T-helper 2 cell treated with Interferon-gamma antibody and Interleukin-4, amounts not matched to agents 5 μg/mL and 100 μg/mL, for 36 hours (primary cell): Measurements from ENCODE around the gene OSBPL3.

Experiments
- DNase-seq: peaks from one replicate; pipeline ENCODE4 v3.0.0; 2021; ENCODE audit warnings: low spot score
- H3K27ac Mint-ChIP-seq: one replicate; pipeline ENCODE4 v1.8.0; 2021; ENCODE audit warnings: mild to moderate bottlenecking, mixed read lengths
- H3K27me3 Mint-ChIP-seq: one replicate; pipeline ENCODE4 v1.8.0; 2021; ENCODE audit warnings: low read depth, mixed read lengths
- H3K36me3 Mint-ChIP-seq: one replicate; pipeline ENCODE4 v1.8.0; 2021; ENCODE audit warnings: low read depth, mixed read lengths
- H3K4me1 Mint-ChIP-seq: one replicate; pipeline ENCODE4 v1.8.0; 2021; ENCODE audit warnings: low read depth, mixed read lengths
- H3K4me3 Mint-ChIP-seq: one replicate; pipeline ENCODE4 v1.8.0; 2022; ENCODE audit warnings: mild to moderate bottlenecking, moderate library complexity, mixed read lengths
- H3K9me3 Mint-ChIP-seq: one replicate; pipeline ENCODE4 v1.8.0; 2021; ENCODE audit warnings: mixed read lengths

OSBPL3 gene

DNA sequence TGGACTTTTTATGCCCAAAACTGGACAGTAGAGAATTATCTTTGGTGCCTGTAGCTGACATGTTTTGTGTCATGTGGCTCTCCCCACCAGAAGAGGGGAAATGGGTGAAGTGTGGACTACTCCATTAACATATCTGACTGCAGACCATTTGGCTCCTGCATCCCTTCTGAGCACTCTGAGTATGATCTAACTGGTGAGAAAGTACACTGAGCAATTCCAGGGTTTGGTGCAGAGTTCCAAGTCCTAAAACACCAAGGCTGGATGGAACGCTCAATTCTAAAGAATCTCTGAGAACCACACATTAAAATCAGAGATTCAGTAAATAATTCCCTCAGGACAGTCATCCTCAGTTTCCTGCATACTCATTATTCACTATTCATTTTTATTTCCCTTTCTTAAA lies 22.8 kb upstream of the OSBPL3 start:
- Mint-ChIP-seq H3K27ac (no peak overlapping the region), H3K4me1 (no peaks in the 10 kb centered on the region), H3K9me3 (peaks cover 16% of the 10 kb centered on the region), H3K36me3 (peaks cover 8% of the 10 kb centered on the region), H3K27me3 (peaks cover 27% of the 10 kb centered on the region), H3K4me3 (no peak overlapping the region)
- DNase-seq = no peak

DNA sequence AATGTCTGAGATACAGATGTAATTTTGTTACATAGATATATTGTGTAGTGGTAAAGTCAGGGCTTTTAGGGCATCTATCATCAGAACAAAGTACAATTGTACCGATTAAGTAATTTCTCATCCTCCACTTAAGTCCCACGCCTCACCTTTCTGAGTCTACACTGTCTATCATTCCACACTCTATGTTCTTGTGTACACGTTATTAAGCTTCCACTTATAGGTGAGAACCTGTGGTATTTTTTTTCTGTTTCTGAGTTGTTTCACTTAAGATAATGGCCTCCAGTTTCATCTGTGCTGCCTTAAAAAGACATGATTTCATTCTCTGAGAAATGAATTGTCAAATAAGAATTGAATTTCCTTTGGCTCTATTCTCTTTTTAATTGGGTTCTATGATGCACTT lies 15.5 kb upstream of the OSBPL3 start:
- DNase-seq = no peak
- H3K4me3 Mint-ChIP-seq = no peak overlapping the region
- no peaks in the 10 kb centered on the region for H3K4me1 Mint-ChIP-seq
- no peak overlapping the region for H3K27ac Mint-ChIP-seq
- H3K36me3 Mint-ChIP-seq = peaks cover 2% of the 10 kb centered on the region
- peaks cover 10% of the 10 kb centered on the region for H3K9me3 Mint-ChIP-seq
- peaks cover 55% of the 10 kb centered on the region for H3K27me3 Mint-ChIP-seq

DNA sequence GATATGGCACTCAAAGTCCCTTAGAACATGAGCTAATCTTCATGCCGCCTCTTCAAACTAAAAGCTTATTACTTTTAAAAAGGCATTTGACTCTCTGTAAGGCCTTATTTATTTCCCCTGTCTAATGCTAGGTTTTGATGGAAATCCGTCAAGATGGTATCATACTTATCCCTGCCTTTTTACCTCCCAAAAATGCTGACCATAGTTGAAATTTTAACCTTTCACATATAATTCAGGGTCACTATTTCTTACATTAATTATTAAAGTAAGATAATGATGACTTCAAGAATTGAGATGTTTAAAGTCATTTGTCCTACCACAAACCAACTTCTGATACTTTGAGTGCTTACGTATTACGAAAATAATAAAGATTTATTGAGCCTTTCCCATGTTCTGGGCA lies 12.3 kb upstream of the OSBPL3 start:
- Mint-ChIP-seq H3K4me3 (no peak overlapping the region), H3K27ac (no peak overlapping the region), H3K4me1 (no peaks in the 10 kb centered on the region), H3K9me3 (no peaks in the 10 kb centered on the region), H3K36me3 (no peaks in the 10 kb centered on the region), H3K27me3 (peaks cover 40% of the 10 kb centered on the region)
- DNase-seq = no peak

DNA sequence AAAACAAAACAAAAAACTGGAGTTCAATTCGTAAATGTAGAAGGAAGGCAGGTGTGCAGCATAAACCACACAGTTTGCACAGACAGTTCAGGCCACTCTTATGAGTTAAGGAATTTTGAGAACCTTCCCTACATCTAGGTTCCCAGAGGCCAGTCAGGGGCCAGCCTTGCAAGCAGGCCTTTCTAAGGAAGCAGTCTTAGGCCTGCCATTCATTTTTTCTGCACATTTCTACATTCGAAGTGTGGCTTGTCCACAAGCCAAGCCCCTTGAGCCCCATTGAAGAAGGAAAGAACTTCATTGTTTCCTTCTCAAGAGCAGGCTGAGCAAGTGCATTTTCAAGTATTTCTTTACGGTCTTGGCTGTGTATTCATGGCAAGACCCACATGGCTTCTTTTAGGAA lies 11.4 kb upstream of the OSBPL3 start:
- Mint-ChIP-seq H3K4me3 (no peak overlapping the region), H3K27ac (no peak overlapping the region)

DNA sequence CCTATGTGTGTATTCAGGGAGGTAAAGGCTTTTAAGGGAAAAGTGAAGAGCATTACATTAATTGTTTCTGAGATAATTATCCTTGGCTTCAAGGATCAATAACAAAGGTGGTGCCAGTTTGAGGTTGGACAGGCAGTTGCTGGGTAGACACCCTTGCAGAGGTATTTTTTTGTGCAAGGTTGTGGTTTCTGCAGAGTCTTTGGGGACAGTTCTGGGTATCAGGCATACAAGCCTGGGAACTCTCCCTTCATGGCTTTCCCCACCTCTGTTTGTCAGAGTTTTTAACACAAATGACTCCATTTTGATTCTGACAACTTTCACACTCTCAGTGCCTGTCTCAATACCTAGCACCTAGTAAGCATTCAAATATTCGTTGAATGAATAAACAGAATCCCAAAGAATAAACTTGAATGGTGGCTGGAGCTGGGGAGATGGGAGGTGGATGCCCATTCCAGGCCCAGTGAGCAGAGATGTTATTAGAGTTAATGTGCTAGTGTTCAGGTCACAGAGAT lies 7.4 kb upstream of the OSBPL3 start:
- Mint-ChIP-seq H3K9me3 (no peaks in the 10 kb centered on the region), H3K36me3 (no peaks in the 10 kb centered on the region), H3K27me3 (peaks cover 16% of the 10 kb centered on the region), H3K4me1 (peaks cover 10% of the 10 kb centered on the region), H3K4me3 (no peak overlapping the region), H3K27ac (no peak overlapping the region)
- no peak for DNase-seq

More for the DNA sequence above, 11.4 kb upstream of the OSBPL3 start:
- Mint-ChIP-seq H3K36me3 (no peaks in the 10 kb centered on the region), H3K27me3 (peaks cover 33% of the 10 kb centered on the region), H3K4me1 (peaks cover 6% of the 10 kb centered on the region), H3K9me3 (no peaks in the 10 kb centered on the region)
- no peak for DNase-seq

DNA sequence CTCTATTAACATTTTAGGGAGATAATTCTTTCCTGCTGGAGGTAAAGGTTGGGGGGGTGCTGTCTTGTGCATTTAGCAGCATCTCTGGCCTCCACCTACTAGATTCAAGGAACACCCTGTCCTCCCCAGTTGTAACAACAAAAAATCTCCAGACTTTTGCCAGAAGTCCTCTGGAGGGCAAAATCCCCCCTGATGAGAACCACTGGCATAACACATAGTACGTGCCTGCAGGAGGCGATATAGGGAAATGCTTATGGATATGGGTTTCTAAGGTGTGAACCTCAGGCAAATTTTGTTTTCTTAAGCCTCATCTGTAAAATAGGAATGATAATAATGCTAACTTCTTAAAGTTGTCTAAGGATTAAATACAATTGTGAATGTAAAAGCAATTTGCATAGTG lies 2.9 kb upstream of the OSBPL3 start:
- Mint-ChIP-seq H3K27me3 (peaks cover 6% of the 10 kb centered on the region), H3K27ac (no peak overlapping the region), H3K9me3 (no peaks in the 10 kb centered on the region), H3K4me1 (peaks cover 31% of the 10 kb centered on the region), H3K4me3 (no peak overlapping the region), H3K36me3 (peaks cover 11% of the 10 kb centered on the region)
- no peak for DNase-seq

DNA sequence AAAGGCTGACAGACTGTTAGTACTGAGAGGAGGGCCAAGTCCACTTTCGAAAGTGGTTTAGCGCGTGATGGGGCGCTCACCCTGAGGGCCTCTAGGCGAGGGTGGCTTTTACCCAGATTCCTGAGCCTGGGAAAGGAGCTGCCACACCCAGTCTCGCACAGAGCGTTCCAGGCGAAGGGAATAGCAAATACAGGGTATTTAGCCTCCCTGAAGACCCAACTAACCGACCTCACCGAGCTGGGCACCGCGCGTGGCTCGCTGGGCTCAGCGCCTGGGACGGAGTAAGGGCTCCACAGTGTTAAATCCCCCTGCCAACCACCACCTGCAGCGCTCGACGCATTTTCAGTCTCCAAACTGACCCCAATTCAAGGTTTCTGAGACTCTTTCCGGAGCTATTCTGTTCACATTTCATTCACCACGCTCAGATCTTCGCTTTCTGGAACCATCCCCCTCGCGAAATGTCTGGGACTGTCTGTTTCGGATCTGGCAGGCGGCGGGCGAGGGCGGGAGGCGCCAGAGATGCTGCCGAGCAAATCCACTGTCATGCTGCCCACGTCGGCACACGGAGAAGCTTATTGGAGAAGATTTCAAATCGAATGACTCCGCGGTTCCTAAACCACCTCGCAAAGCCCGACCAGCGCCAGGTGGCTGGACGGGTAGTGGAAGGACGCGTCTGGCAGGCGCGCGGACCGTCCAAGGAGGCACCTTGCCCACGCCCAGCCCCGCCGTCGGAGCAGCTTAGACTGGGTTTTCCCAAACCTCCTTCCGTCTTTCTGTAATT lies 1.4 kb upstream of the OSBPL3 start:
- no peaks in the 10 kb centered on the region for H3K9me3 Mint-ChIP-seq
- H3K27me3 Mint-ChIP-seq = peaks cover 3% of the 10 kb centered on the region
- DNase-seq = peak; percentile 69
- H3K36me3 Mint-ChIP-seq = peaks cover 18% of the 10 kb centered on the region
- H3K4me1 Mint-ChIP-seq = peaks cover 35% of the 10 kb centered on the region
- H3K27ac Mint-ChIP-seq = peak overlapping the region; percentile 70
- peak overlapping the region; percentile 95 for H3K4me3 Mint-ChIP-seq

DNA sequence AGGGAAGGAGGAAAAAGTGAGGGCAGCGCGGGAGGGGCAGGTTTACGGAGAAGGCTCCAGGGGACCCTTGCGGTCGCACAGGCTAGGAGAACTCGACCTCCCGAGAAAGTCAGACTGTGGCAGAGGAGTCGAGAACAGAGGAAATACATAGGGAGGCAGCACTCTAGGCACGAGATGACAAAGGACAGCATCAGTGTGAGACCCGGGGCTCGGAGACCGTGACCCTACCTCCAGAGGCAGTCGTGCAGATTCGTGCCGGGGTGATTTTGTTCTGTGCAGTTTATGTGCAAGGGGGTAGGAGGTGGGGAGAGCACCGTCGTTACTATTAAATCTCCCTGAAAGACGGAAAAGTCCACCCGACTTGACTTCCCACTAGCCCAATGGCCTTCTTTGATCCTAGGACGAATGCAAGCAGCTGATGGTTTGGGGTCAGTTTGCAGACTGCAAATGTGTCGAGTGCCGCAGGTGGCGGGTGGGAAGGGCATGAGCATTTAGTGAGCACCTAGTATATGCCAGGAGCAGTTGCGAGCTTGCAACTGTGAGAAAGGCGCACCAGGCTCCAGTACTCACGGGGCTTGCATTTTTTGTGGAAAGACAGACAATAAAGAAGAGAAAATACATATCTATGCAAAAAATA lies 674 bp upstream of the OSBPL3 start:
- Mint-ChIP-seq H3K27ac (peak overlapping the region; percentile 95), H3K27me3 (peaks cover 3% of the 10 kb centered on the region), H3K36me3 (peaks cover 21% of the 10 kb centered on the region), H3K9me3 (no peaks in the 10 kb centered on the region), H3K4me3 (peak overlapping the region; percentile 95), H3K4me1 (peaks cover 42% of the 10 kb centered on the region)
- DNase-seq = no peak

DNA sequence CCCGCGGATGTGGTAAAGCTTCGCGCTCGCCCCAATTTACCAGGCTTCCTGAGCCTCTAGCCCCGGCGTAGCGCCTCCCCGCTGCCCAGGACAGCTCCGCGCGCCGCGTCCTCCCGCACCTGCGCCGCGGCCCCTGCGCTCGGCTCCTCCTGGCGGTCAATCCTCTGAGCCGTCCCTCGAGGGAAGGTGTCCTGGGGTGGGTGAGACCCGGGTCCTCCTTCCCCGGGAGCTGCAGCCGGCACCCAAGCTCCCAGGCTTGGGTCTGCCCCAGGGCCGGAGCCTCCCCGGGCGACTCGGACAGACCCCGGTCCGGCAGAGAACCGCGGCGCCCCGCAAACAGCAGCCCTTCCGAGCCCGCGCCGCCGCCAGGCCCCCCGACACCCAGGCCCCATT lies 512 bp downstream of the OSBPL3 start:
- Mint-ChIP-seq H3K9me3 (no peaks in the 10 kb centered on the region), H3K4me1 (peaks cover 51% of the 10 kb centered on the region), H3K36me3 (peaks cover 31% of the 10 kb centered on the region), H3K4me3 (peak overlapping the region; percentile 84), H3K27me3 (peaks cover 3% of the 10 kb centered on the region), H3K27ac (peak overlapping the region; percentile 64)
- peak; percentile 83 for DNase-seq

DNA sequence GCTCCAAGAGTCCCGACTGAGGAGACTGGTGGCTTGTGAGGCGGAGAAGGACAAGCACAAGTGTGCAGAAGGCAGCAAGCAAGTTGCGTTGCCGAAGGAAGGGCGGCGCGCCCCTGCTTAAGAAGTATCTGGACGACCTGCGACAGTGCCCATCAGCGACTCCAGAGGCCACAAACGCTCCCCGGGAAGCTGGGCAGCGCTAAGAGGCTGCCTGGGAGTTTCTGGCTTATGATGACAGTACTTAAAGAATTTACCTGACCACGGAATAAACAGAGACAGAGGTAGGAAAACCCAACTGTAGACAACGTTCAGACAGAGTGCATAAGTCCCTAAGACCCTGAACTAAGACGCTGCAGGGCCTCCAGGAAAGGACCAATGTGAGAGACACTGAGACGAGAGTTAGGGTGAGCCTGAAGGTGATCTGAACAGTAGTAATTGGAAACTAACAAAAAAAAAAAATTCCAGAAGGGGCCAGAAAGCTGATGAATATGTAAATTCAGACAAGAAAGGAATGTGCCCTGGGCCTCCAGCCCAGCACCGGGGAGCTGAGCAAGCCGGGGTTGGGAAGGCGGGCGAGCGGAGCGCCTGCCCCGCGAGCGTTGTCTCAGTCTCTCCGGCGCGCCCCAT lies 1.0 kb downstream of the OSBPL3 start:
- no peak for DNase-seq
- peak overlapping the region; percentile 84 for H3K4me3 Mint-ChIP-seq
- H3K27me3 Mint-ChIP-seq = peaks cover 3% of the 10 kb centered on the region
- peak overlapping the region; percentile 64 for H3K27ac Mint-ChIP-seq
- H3K9me3 Mint-ChIP-seq = no peaks in the 10 kb centered on the region
- H3K4me1 Mint-ChIP-seq = peaks cover 56% of the 10 kb centered on the region
- peaks cover 35% of the 10 kb centered on the region for H3K36me3 Mint-ChIP-seq

DNA sequence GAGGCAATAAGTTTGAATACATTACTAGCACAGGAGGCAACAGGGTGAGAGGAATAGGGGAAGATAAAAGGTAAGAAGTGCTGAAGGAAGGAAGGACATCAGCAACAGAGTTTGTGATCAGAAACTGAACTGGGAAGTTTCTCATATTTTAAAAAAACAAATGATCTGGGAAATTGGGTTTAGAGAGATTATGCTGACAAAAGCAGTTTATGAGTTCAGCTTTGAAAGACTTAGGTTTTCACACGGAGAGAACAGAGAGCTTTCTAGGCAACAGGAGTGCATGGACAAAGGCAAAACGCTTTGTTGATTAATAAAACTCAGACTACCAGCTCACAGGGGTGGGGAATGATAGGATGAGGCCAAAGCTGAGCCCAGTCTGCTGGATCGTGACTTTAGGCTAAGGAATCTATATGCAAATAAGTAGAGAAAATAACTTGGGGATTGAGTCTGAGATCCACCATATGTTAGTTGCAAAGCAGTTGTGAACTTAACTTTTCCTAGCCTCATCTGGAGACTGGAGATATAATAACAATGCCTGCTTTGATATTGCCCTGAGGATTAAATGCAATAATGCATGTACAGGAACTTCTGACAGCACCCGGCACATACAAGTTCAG lies 4.2 kb downstream of the OSBPL3 start:
- Mint-ChIP-seq H3K27ac (no peak overlapping the region), H3K4me3 (peak overlapping the region; percentile 84), H3K9me3 (no peaks in the 10 kb centered on the region), H3K36me3 (peaks cover 41% of the 10 kb centered on the region), H3K27me3 (no peaks in the 10 kb centered on the region), H3K4me1 (peaks cover 60% of the 10 kb centered on the region)
- no peak for DNase-seq

DNA sequence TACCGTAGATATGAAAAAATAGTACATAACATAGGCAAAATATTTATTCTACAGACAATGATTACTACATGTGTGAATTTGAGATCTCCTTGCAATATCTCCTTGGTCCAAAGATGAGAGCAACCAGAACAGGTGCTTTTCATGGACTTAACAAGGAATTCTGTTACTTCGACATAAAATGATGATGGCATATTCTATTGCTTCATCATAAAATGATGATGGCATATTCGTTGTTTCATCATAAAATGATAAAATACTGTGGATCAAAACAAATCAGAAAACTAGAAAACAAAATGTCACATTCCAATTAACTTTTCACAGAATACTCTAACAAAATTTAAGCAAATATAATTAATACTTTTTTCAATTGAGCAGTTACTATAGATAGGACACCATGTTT lies 4.8 kb downstream of the OSBPL3 start:
- peaks cover 59% of the 10 kb centered on the region for H3K4me1 Mint-ChIP-seq
- peak overlapping the region; percentile 11 for H3K4me3 Mint-ChIP-seq
- H3K9me3 Mint-ChIP-seq = no peaks in the 10 kb centered on the region
- H3K36me3 Mint-ChIP-seq = peaks cover 43% of the 10 kb centered on the region
- DNase-seq = no peak
- no peak overlapping the region for H3K27ac Mint-ChIP-seq
- no peaks in the 10 kb centered on the region for H3K27me3 Mint-ChIP-seq

DNA sequence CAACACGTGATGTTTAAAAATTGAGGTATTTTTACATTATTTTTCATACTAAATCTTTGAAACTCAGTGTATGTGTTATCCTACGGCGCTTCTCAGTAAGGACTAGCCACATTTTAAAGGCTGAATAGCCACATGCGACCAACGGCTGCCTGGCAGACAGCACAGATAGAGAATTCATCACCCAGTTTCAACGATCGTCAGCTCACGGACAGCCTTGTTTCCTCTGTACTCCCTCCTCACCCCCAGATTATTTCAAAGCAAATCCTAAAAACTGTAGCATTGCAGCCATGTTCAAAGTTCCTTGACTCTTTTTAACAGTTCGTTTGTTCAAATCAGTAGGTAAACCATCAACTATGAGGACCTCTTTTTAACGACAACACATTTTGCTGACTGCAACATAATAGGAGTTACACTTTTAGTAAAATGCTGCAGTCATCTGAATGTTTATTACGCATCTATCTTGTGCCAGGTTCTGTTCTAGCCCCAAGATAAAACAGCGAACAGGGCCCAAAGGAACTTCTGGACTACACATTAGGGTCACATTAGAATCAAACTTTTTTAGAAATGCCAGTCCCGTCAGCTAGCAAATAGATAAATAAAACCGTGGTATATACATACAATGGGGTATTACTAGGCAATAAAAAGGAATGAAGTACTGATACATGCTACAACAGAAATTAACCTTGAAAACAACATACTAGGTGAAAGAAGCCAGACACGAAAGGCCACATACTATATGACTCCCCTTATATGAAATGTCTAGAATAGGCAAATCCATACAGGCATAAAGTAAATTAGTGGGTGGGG lies 5.7 kb downstream of the OSBPL3 start:
- Mint-ChIP-seq H3K9me3 (no peaks in the 10 kb centered on the region), H3K4me3 (no peak overlapping the region), H3K36me3 (peaks cover 47% of the 10 kb centered on the region), H3K4me1 (peaks cover 66% of the 10 kb centered on the region), H3K27me3 (no peaks in the 10 kb centered on the region), H3K27ac (no peak overlapping the region)
- DNase-seq = no peak
